GM06990 (cell line): ENCODE measurements around the gene ACOD1.

Experiments used
- DNase-seq: peaks from one replicate; pipeline ENCODE4 v3.0.0-alpha.2; 2011; ENCODE audit not compliant: insufficient read length; ENCODE audit errors: extremely low read depth
- H3K27me3 ChIP-seq: replicated peaks from 2 replicates; pipeline ENCODE4 v1.6.0; 2011; ENCODE audit warnings: low read length; ENCODE audit not compliant: control insufficient read depth, insufficient read depth
- H3K36me3 ChIP-seq: 2 replicates; pipeline ENCODE4 v1.5.1; 2011; ENCODE audit warnings: low read length; ENCODE audit not compliant: control insufficient read depth, insufficient read depth
- H3K4me3 ChIP-seq: replicated peaks from 2 replicates; pipeline ENCODE4 v1.5.1; 2011; ENCODE audit warnings: low read depth, mild to moderate bottlenecking, control low read depth, low read length
- TF ChIP-seq, protein P1 (sequence below): IDR thresholded peaks from 2 replicates; pipeline ENCODE4 v1.5.1; 2011; ENCODE audit warnings: low read length, control low read depth, mild to moderate bottlenecking, inconsistent platforms; ENCODE audit not compliant: insufficient read depth, poor library complexity, severe bottlenecking

The ACOD1 gene

DNA sequence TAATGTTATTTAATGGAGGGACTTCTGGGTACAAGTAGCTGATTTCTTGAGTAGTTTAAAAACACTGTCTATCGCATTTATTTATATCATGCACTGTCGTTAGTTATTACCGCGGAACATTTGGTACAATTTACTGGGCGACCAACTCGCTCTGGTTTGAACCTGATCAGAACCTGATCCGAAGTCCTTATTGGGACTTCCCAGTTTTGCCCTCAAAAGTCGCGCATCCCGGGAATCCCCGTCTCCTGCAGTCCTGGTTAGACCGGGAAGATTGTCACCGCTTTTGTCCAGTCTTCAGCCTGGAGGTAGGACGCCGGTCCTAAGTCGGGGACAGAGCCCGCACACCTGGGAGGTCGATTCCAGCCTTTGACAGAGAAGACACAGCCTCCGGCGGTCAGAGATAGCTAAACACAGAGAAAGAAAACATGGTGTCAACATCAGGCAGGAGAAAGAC lies 44.3 kb downstream of the ACOD1 start:
- Histone ChIP-seq H3K27me3 (no peaks in the 10 kb centered on the region), H3K36me3 (no peaks in the 10 kb centered on the region; the same call in 1 of the 2 replicates), H3K4me3 (peak overlapping the region; percentile 96)
- TF ChIP-seq, protein P1, sequence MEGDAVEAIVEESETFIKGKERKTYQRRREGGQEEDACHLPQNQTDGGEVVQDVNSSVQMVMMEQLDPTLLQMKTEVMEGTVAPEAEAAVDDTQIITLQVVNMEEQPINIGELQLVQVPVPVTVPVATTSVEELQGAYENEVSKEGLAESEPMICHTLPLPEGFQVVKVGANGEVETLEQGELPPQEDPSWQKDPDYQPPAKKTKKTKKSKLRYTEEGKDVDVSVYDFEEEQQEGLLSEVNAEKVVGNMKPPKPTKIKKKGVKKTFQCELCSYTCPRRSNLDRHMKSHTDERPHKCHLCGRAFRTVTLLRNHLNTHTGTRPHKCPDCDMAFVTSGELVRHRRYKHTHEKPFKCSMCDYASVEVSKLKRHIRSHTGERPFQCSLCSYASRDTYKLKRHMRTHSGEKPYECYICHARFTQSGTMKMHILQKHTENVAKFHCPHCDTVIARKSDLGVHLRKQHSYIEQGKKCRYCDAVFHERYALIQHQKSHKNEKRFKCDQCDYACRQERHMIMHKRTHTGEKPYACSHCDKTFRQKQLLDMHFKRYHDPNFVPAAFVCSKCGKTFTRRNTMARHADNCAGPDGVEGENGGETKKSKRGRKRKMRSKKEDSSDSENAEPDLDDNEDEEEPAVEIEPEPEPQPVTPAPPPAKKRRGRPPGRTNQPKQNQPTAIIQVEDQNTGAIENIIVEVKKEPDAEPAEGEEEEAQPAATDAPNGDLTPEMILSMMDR = no peak
- DNase-seq = peak; percentile 49

DNA sequence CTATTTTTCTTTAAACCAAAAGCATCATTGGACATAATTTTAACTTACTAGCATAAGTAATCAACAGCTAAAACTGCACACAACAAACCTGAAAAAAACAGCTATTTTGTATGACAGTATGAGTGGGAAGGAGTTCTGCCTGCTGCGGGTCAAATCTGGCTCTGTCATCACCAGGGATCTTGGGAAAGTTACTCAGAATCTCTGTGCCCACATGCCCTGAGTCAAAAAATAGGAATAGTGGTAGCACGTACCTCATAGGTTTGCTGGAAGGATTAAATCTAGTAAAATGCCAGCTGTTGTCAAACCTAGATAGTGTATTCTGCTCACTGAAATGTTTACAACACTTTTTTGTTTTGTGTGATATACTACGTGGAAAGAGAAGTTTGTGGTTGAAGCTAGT lies 44.7 kb downstream of the ACOD1 start:
- Histone ChIP-seq H3K4me3 (peak overlapping the region; percentile 96), H3K36me3 (no peaks in the 10 kb centered on the region; the same call in none of the 2 replicates), H3K27me3 (no peaks in the 10 kb centered on the region)
- TF ChIP-seq, protein P1 = no peak
- no peak for DNase-seq

DNA sequence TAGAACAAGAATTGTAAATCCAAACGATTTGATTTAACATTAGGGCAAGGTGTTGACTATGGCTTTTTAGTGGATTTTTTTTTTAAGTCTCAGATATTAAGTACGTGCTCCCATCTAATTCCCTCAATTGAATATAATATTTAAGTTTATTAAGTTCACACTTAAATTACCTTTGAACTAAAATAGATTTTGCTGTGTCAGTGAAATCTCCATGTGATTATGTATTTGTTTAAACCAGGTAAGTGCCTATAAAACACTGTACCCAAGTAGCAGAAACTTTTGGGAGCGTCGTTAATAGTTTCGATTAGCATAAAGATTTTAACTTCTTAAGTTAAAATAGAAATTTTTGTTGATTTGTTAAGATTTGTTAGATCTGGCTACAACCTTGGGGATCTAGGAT lies 45.2 kb downstream of the ACOD1 start:
- no peaks in the 10 kb centered on the region; the same call in none of the 2 replicates for H3K36me3 ChIP-seq
- no peak for DNase-seq
- peak overlapping the region; percentile 96; the same call in 1 of the 2 replicates for H3K4me3 ChIP-seq
- TF ChIP-seq, protein P1 = no peak
- no peaks in the 10 kb centered on the region for H3K27me3 ChIP-seq

DNA sequence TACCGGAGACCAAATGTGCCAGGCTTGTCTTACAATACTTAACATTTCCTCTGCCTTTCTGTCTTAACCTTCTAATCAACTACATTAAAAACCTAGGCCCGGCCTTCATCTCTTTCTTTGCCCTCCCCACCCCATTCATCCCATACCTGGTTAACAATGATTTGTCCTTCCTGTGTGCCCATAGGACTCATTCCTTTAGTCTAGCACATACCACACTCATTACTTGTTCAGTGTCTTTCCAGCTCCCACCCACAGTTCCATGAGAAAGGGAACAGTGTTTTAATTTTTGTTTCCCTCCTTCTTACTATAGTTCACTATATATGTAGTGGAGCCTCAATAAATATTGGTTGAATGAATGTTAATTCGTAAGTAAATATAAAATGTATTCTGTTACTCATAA lies 46.0 kb downstream of the ACOD1 start:
- DNase-seq = no peak
- H3K27me3 ChIP-seq = no peaks in the 10 kb centered on the region
- H3K36me3 ChIP-seq = no peaks in the 10 kb centered on the region; the same call in none of the 2 replicates
- TF ChIP-seq, protein P1 = no peak
- H3K4me3 ChIP-seq = no peak overlapping the region

DNA sequence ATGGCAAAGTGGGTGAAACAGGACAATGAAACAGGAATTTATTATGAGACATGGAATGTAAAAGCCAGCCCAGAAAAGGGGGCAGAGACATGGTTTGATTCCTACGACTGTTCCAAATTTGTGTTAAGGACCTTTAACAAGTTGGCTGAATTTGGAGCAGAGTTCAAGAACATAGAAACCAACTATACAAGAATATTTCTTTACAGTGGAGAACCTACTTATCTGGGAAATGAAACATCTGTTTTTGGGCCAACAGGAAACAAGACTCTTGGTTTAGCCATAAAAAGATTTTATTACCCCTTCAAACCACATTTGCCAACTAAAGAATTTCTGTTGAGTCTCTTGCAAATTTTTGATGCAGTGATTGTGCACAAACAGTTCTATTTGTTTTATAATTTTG lies 52.2 kb downstream of the ACOD1 start:
- Histone ChIP-seq H3K27me3 (no peaks in the 10 kb centered on the region), H3K36me3 (peaks cover 2% of the 10 kb centered on the region), H3K4me3 (no peak overlapping the region)
- TF ChIP-seq, protein P1 = no peak
- DNase-seq = no peak

DNA sequence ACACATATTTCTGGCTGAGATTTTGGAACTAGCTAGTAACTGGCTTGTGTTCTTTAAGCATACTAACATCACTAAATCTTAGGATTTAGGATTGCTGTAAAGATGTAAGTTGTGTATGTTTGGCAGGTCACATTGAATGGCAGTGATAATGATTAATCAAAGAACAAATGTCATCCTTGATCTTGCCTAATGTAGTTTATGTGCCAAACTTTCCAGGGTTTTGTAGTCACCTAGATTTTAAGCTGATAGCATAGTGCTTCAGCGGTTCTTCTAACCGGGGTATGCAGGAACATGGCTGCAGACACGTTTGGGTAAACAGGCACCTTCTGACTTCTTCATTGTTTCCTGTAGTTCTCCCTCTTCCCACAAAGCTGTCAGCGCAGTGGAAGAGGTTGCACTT lies 53.2 kb downstream of the ACOD1 start:
- H3K4me3 ChIP-seq = no peak overlapping the region
- DNase-seq = no peak
- TF ChIP-seq, protein P1 = no peak
- H3K36me3 ChIP-seq = peaks cover 2% of the 10 kb centered on the region
- no peaks in the 10 kb centered on the region for H3K27me3 ChIP-seq
